ENCODE data around the gene TEX54.
A peak's percentile ranks its signal among the peaks of the same experiment; 100 is the strongest.

DNA sequence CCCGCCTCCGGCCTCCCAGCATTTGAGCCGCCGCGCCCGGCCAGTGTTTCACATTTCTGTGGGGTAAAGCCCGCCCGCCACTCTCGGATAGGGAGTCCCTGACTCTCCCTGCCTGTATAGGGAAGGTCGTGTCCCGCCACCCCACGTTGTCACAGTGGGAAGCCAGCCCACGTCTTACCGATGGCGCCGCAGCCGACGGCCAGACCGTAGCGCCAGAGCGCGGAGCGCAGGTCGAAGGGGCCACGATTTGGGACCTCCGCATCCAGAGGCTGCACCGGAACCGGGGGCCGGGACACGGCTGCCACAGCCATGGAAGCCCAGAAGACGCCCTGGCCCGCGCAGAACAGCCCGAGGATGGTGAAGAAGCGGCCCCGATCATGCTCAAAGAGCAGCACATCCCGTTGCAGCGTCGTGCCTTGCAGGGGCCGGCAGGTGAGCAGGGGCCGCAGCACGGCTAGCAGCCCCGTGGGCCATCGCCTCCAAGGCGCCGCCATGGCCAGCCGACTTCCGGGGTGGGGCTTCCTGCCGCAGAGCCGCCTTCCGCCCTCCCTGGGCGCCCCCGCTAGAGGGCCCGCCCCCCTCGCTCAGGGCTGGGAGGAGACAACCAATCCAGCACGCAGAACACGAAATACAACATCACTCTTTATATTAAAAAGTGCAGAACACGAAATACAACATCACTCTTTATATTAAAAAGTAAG is 41.0 kb downstream of the TEX54 start, which contains the start of gene TMEM223:
- TF ChIP-seq POLR2A (IDR thresholded peaks at IDR 0.05; ENCODE audit: low read depth, low read length) (peak; percentile 97), POLR2AphosphoS5 (IDR thresholded peaks at IDR 0.05; ENCODE audit: low read depth, low read length) (peak; percentile 98)

Data from GM12892 (cell line).